Raji (cell line): ENCODE results near the gene STAU1.

Source experiments
- POLR2A ChIP-seq: IDR thresholded peaks from 2 replicates; pipeline ENCODE4 v1.6.1; 2011; ENCODE audit warnings: low read depth, low read length, control low read depth; ENCODE audit not compliant: insufficient read depth

Gene STAU1

GRCh38 chr20:49215232-49215631 lies 27.1 kb upstream of the STAU1 start:
- no peak for TF ChIP-seq POLR2A

GRCh38 chr20:49214571-49214970 lies 26.4 kb upstream of the STAU1 start:
- TF ChIP-seq POLR2A = no peak

GRCh38 chr20:49210757-49211110 lies 22.6 kb upstream of the STAU1 start:
- TF ChIP-seq POLR2A = no peak

- no peak for TF ChIP-seq POLR2A
These were observed 22.1 kb upstream of the STAU1 start for GRCh38 chr20:49210101-49210756.

GRCh38 chr20:49207076-49207475 lies 18.9 kb upstream of the STAU1 start:
- TF ChIP-seq POLR2A = no peak

- TF ChIP-seq POLR2A = no peak
These were observed 15.6 kb upstream of the STAU1 start for GRCh38 chr20:49203746-49204145.

- no peak for TF ChIP-seq POLR2A
These were observed 14.9 kb upstream of the STAU1 start for GRCh38 chr20:49203011-49203410.

GRCh38 chr20:49199729-49200293 lies 11.7 kb upstream of the STAU1 start:
- TF ChIP-seq POLR2A = no peak

GRCh38 chr20:49187330-49187850 lies 744 bp downstream of the STAU1 start:
- no peak for TF ChIP-seq POLR2A

GRCh38 chr20:49186535-49187329 lies 1.4 kb downstream of the STAU1 start:
- no peak for TF ChIP-seq POLR2A

- no peak for TF ChIP-seq POLR2A
These were observed 2.9 kb downstream of the STAU1 start for GRCh38 chr20:49185071-49185761.

GRCh38 chr20:49184691-49185070 lies 3.5 kb downstream of the STAU1 start:
- no peak for TF ChIP-seq POLR2A

- TF ChIP-seq POLR2A = no peak
These were observed 4.7 kb downstream of the STAU1 start for GRCh38 chr20:49183444-49183843.

GRCh38 chr20:49181265-49181877 lies 6.8 kb downstream of the STAU1 start:
- TF ChIP-seq POLR2A = no peak
